AG10803 (cell line): Measurements from ENCODE around the gene CASZ1.
A peak's percentile ranks its signal among the peaks of the same experiment; 100 is the strongest.

Source experiments
- DNase-seq: peaks from one replicate; pipeline ENCODE4 v3.0.0; 2010; ENCODE audit warnings: low read depth
- H3K4me3 ChIP-seq: 2 replicates; pipeline ENCODE4 v1.5.1; 2011; ENCODE audit warnings: mild to moderate bottlenecking, low read length, control low read depth
- CTCF ChIP-seq: conservative IDR thresholded peaks from 2 replicates; pipeline ENCODE4 v1.5.1; 2011; ENCODE audit warnings: mild to moderate bottlenecking, low read length, control low read depth, inconsistent platforms

Gene CASZ1

GRCh38 chr1:10796029-10796944 is at the start of gene CASZ1:
TSS of gene CASZ1 (minus strand) at chr1:10796646. CDS start at chr1:10693889, 102,757 bp downstream.
- peak within 1 kb of the TSS; percentile 57 for H3K4me3 ChIP-seq
- TF ChIP-seq CTCF: no peak
- DNase-seq: peak; percentile 89

- no peak for TF ChIP-seq CTCF
- no peak overlapping the region for H3K4me3 ChIP-seq
- DNase-seq: no peak
Observed at GRCh38 chr1:10843697-10844096, 47.3 kb upstream of the CASZ1 start.

- H3K4me3 ChIP-seq: no peak overlapping the region
- TF ChIP-seq CTCF: no peak
- no peak for DNase-seq
Observed at GRCh38 chr1:10841118-10841517, 44.7 kb upstream of the CASZ1 start.

GRCh38 chr1:10839188-10839770 is 42.8 kb upstream of the CASZ1 start:
- no peak overlapping the region for H3K4me3 ChIP-seq
- DNase-seq: no peak
- TF ChIP-seq CTCF: no peak

GRCh38 chr1:10838541-10838940 is 42.1 kb upstream of the CASZ1 start:
- H3K4me3 ChIP-seq: no peak overlapping the region
- no peak for DNase-seq
- TF ChIP-seq CTCF: no peak

GRCh38 chr1:10836726-10837125 is 40.3 kb upstream of the CASZ1 start:
- no peak for DNase-seq
- H3K4me3 ChIP-seq: no peak overlapping the region
- TF ChIP-seq CTCF: no peak
